Measurements from ENCODE around the gene EXTL1. TPM values are rescaled to one million over a fixed set of nuclear protein-coding genes. Genes with fewer than 3 reads are reported as not detected.

Gene EXTL1
- total RNA-seq, 1 experiment from 2014 or later = not detected

- TF ChIP-seq CTCF (IDR thresholded peaks at IDR 0.05; ENCODE audit: unreplicated experiment) = no peak
- peaks cover 12% of the 10 kb centered on the region for H3K4me1 Mint-ChIP-seq (ENCODE audit: low read depth, unreplicated experiment)
- BruUV-seq (replicated peaks) = no TSS peak
- H3K27me3 Mint-ChIP-seq (ENCODE audit: unreplicated experiment) = no peaks in the 10 kb centered on the region
- intact Hi-C loops (cut with micrococcal nuclease; ENCODE audit: unreplicated experiment) = no loop called here
- no peaks in the 10 kb centered on the region for H3K9me3 Mint-ChIP-seq (ENCODE audit: low read depth, unreplicated experiment)
- no peak overlapping the region for H3K4me3 Mint-ChIP-seq (ENCODE audit: low read depth, unreplicated experiment)
- H3K36me3 Mint-ChIP-seq (ENCODE audit: insufficient read depth, unreplicated experiment) = no peaks in the 10 kb centered on the region
- no peak overlapping the region for H3K27ac Mint-ChIP-seq (ENCODE audit: unreplicated experiment)
- no peak for DNase-seq
- CTCF ChIA-PET = interaction anchor here (0.6 kb wide), 1 partner anchor 182 kb away, joined by 5 read pairs; no protein-coding TSS in a partner anchor
Observed at GRCh38 chr1:26066857-26067256, 45.3 kb downstream of the EXTL1 start.

- DNase-seq = no peak
- no peak within 1 kb of the TSS for H3K27ac Mint-ChIP-seq (ENCODE audit: unreplicated experiment)
- H3K36me3 Mint-ChIP-seq (ENCODE audit: insufficient read depth, unreplicated experiment) = no peaks in the 10 kb centered on the region
- no TSS peak for BruUV-seq (replicated peaks)
- H3K4me3 Mint-ChIP-seq (ENCODE audit: low read depth, unreplicated experiment) = no peak within 1 kb of the TSS
- no peaks in the 10 kb centered on the region for H3K27me3 Mint-ChIP-seq (ENCODE audit: unreplicated experiment)
- CTCF ChIA-PET = no interaction called here
- no peaks in the 10 kb centered on the region for H3K9me3 Mint-ChIP-seq (ENCODE audit: low read depth, unreplicated experiment)
- intact Hi-C loops (cut with micrococcal nuclease; ENCODE audit: unreplicated experiment) = no loop called here
- no peak for TF ChIP-seq CTCF (IDR thresholded peaks at IDR 0.05; ENCODE audit: unreplicated experiment)
- H3K4me1 Mint-ChIP-seq (ENCODE audit: low read depth, unreplicated experiment) = peaks cover 18% of the 10 kb centered on the region
Observed at GRCh38 chr1:26067432-26067911, 45.9 kb downstream of the EXTL1 start, which contains the start of gene TRIM63. TRIM63 (minus strand) TSS chr1:26067630; CDS start chr1:26067494, 136 bp downstream.

GRCh38 chr1:26069941-26070295, 48.3 kb downstream of the EXTL1 start:
- CTCF ChIA-PET = no interaction called here
- no peak for DNase-seq
- Mint-ChIP-seq H3K36me3 (ENCODE audit: insufficient read depth, unreplicated experiment) (no peaks in the 10 kb centered on the region), H3K4me3 (ENCODE audit: low read depth, unreplicated experiment) (no peak overlapping the region), H3K9me3 (ENCODE audit: low read depth, unreplicated experiment) (no peaks in the 10 kb centered on the region), H3K27ac (ENCODE audit: unreplicated experiment) (no peak overlapping the region), H3K27me3 (ENCODE audit: unreplicated experiment) (no peaks in the 10 kb centered on the region), H3K4me1 (ENCODE audit: low read depth, unreplicated experiment) (peaks cover 18% of the 10 kb centered on the region)
- no peak for TF ChIP-seq CTCF (IDR thresholded peaks at IDR 0.05; ENCODE audit: unreplicated experiment)
- no TSS peak for BruUV-seq (replicated peaks)
- intact Hi-C loops (cut with micrococcal nuclease; ENCODE audit: unreplicated experiment) = no loop called here

DNA sequence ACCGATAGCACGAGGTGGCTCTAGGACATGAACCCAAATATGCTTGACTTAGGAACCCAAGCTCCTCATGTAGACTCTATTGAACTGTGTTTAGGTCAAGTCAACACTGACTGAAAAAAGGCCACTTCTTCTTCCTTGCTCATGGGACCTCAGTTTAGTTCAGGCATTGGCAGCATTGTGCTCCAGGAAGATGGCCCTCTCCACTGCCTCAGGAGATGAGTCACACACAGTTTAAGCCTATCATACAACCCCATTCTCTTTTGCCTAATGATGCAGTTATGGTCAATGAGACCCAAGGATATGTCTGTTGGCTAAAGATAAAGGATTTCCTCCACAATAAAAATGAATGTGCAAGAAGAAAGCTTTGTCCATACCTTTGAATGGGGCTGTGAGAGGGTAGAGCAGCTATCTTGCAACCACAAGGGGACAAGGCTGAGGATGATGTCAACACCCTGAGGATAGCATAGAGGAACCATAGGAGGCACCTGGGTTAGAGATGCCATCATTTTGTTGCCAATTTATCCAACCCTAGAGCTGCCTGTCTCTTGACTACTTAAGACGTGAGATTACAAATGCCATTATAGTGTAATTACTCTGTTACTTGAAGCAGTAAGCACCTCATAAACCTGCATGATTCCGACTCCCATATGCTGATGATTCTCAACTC, 48.9 kb downstream of the EXTL1 start:
- Mint-ChIP-seq H3K27me3 (ENCODE audit: unreplicated experiment) (no peaks in the 10 kb centered on the region), H3K36me3 (ENCODE audit: insufficient read depth, unreplicated experiment) (no peaks in the 10 kb centered on the region), H3K4me1 (ENCODE audit: low read depth, unreplicated experiment) (peaks cover 16% of the 10 kb centered on the region), H3K9me3 (ENCODE audit: low read depth, unreplicated experiment) (no peaks in the 10 kb centered on the region), H3K27ac (ENCODE audit: unreplicated experiment) (no peak overlapping the region), H3K4me3 (ENCODE audit: low read depth, unreplicated experiment) (no peak overlapping the region)
- BruUV-seq (replicated peaks) = no TSS peak
- no peak for TF ChIP-seq CTCF (IDR thresholded peaks at IDR 0.05; ENCODE audit: unreplicated experiment)
- no peak for DNase-seq
- CTCF ChIA-PET = interaction anchor here (0.6 kb wide), 1 partner anchor 14 kb away, joined by 4 read pairs; no protein-coding TSS in a partner anchor
- intact Hi-C loops (cut with micrococcal nuclease; ENCODE audit: unreplicated experiment) = no loop called here
